HCT116 (cell line): Measurements from ENCODE around the gene POU6F1. TPM values are rescaled to one million over a fixed set of nuclear protein-coding genes. Genes with fewer than 3 reads are reported as not detected.

Source experiments
- ATAC-seq: fragments of 200-7000 bp; cut with Tn5 transposase; 2 replicates; pipeline ENCODE4 v1.9.1; 2020; ENCODE audit warnings: mild to moderate bottlenecking, moderate library complexity
- BruUV-seq: library from RNA; stranded (reverse); fragments of 400-500 nt; replicated peaks from 2 replicates; lab custom pipeline; 2021; lab: Mats Ljungman, UMichigan
- CTCF ChIA-PET: fragments of 300-600 bp; sonication (Branson Sonifier 250); formaldehyde crosslinking; loops from one replicate; lab custom pipeline; 2021; ENCODE audit warnings: antibody characterized with exemption; lab: Charles Lee
- POLR2A ChIA-PET: fragments of 300-600, 350-600 bp; sonication (Branson Sonifier 250); formaldehyde crosslinking; loops from one replicate; lab custom pipeline; 2021; ENCODE audit warnings: antibody characterized with exemption; lab: Charles Lee
- RAD21 ChIA-PET, 2 experiments: fragments of 300-600 bp; sonication (Branson Sonifier 250); formaldehyde crosslinking; loops; one replicate each; lab custom pipeline; 2023; ENCODE audit warnings: low total read pairs in 2 of 2; ENCODE audit not compliant: uncharacterized antibody in 2 of 2, unreplicated experiment in 2 of 2, low non-redundant PET in 1 of 2; lab: Charles Lee
- DNase-seq: peaks from one replicate; pipeline ENCODE4 v3.0.0-alpha.2; 2010; ENCODE audit warnings: low read depth, low spot score
- H2AFZ ChIP-seq: fragments of 200-600 bp; shearing (Covaris generic), sonication (generic); 2 replicates; pipeline ENCODE4 v1.6.1; 2017; ENCODE audit warnings: low read depth, mixed run types, mixed read lengths, antibody characterized with exemption, low read length; ENCODE audit not compliant: poor library complexity, severe bottlenecking
- H3K27ac ChIP-seq: 2 replicates; pipeline ENCODE4 v1.5.1; 2012; ENCODE audit warnings: low read depth, low read length
- H3K27me3 ChIP-seq: fragments of 200-600 bp; sonication (generic); 2 replicates; pipeline ENCODE4 v1.6.1; 2016; ENCODE audit warnings: mixed run types, low read length, mixed read lengths; ENCODE audit not compliant: insufficient read depth
- H3K36me3 ChIP-seq, 2 experiments: fragments of 200-500 bp in 1 of 2; fragments of 200-600 bp in 1 of 2; sonication (Bioruptor generic) in 1 of 2; sonication (generic) in 1 of 2; 2 replicates each; pipeline versions ENCODE4 v1.5.1 to v1.6.1; 2014 to 2016; ENCODE audit warnings: low read length in 2 of 2, inconsistent platforms in 1 of 2, mixed read lengths in 1 of 2, mixed run types in 1 of 2; ENCODE audit not compliant: insufficient read depth in 2 of 2, control insufficient read depth in 1 of 2
- H3K4me1 ChIP-seq, 2 experiments: fragments of 200-600 bp in 1 of 2; sonication (generic) in 1 of 2; 2 replicates each; pipeline versions ENCODE4 v1.5.1 to v1.6.1; 2012 to 2017; ENCODE audit warnings: low read length in 2 of 2, inconsistent platforms in 1 of 2, mild to moderate bottlenecking in 1 of 2, mixed read lengths in 1 of 2, mixed run types in 1 of 2, moderate library complexity in 1 of 2; ENCODE audit not compliant: insufficient read depth in 2 of 2, control insufficient read depth in 1 of 2
- H3K4me2 ChIP-seq: fragments of 200-600 bp; sonication (generic); 2 replicates; pipeline ENCODE4 v1.6.1; 2017; ENCODE audit warnings: mixed run types, low read length, mixed read lengths
- H3K4me3 ChIP-seq, 2 experiments: fragments of 200-600 bp in 1 of 2; sonication (generic) in 1 of 2; replicated peaks in 1 of 2; 2 replicates each; pipeline ENCODE4 v1.5.1; 2011 to 2016; ENCODE audit warnings: low read length in 2 of 2, control low read depth in 1 of 2, low read depth in 1 of 2, mild to moderate bottlenecking in 1 of 2, mixed read lengths in 1 of 2, mixed run types in 1 of 2
- H3K79me2 ChIP-seq: fragments of 200-600 bp; sonication (generic); 2 replicates; pipeline ENCODE4 v1.6.1; 2017; ENCODE audit warnings: mild to moderate bottlenecking, mixed run types, low read length, moderate library complexity, mixed read lengths; ENCODE audit not compliant: insufficient read depth
- H3K9ac ChIP-seq: fragments of 200-600 bp; sonication (generic); 2 replicates; pipeline ENCODE4 v1.6.1; 2016; ENCODE audit warnings: low read length, mixed read lengths
- H3K9me2 ChIP-seq: fragments of 200-600 bp; sonication (generic), shearing (Covaris generic); 2 replicates; pipeline ENCODE4 v1.6.1; 2017; ENCODE audit warnings: mixed run types, mild to moderate bottlenecking, moderate library complexity; ENCODE audit not compliant: insufficient read depth
- H3K9me3 ChIP-seq, 2 experiments: fragments of 200-500 bp in 1 of 2; fragments of 200-600 bp in 1 of 2; sonication (Bioruptor generic) in 1 of 2; sonication (generic) in 1 of 2; 2 replicates each; pipeline ENCODE4 v1.6.1; 2014 to 2017; ENCODE audit warnings: low read length in 2 of 2, mixed read lengths in 2 of 2, inconsistent platforms in 1 of 2, low read depth in 1 of 2, mild to moderate bottlenecking in 1 of 2, mixed run types in 1 of 2, moderate library complexity in 1 of 2; ENCODE audit not compliant: control insufficient read depth in 1 of 2, insufficient read depth in 1 of 2
- H4K20me1 ChIP-seq: fragments of 200-600 bp; sonication (generic), shearing (Covaris generic); 2 replicates; pipeline ENCODE4 v1.6.1; 2017; ENCODE audit warnings: mixed run types, mild to moderate bottlenecking, moderate library complexity; ENCODE audit not compliant: insufficient read depth
- CEBPB ChIP-seq: IDR thresholded peaks from 2 replicates; pipeline ENCODE4 v1.6.1; 2012; ENCODE audit warnings: low read depth
- EGR1 ChIP-seq: IDR thresholded peaks from 2 replicates; pipeline ENCODE4 v1.6.1; 2012; ENCODE audit warnings: low read depth
- EZH2 ChIP-seq: fragments of 200-600 bp; sonication (generic); IDR thresholded peaks from 2 replicates; pipeline ENCODE4 v1.6.1; 2017; ENCODE audit warnings: antibody characterized with exemption, mixed run types
- EZH2phosphoT487 ChIP-seq: fragments of 200-600 bp; IDR thresholded peaks from 2 replicates; pipeline ENCODE4 v1.6.1; 2018; ENCODE audit warnings: antibody characterized with exemption, borderline replicate concordance
- FOSL1 ChIP-seq: IDR thresholded peaks from 2 replicates; pipeline ENCODE4 v1.6.1; 2012; ENCODE audit warnings: low read depth
- JUND ChIP-seq: IDR thresholded peaks from 2 replicates; pipeline ENCODE4 v1.6.1; 2012
- POLR2A ChIP-seq: IDR thresholded peaks from 2 replicates; pipeline ENCODE4 v1.7.0; 2011; ENCODE audit warnings: borderline replicate concordance; ENCODE audit not compliant: insufficient read depth, insufficient read length; ENCODE audit errors: extremely low read depth
- POLR2AphosphoS5 ChIP-seq: IDR thresholded peaks from 2 replicates; pipeline ENCODE4 v1.6.1; 2011; ENCODE audit warnings: mild to moderate bottlenecking, low read depth, low read length, moderate library complexity
- RAD21 ChIP-seq: IDR thresholded peaks from 2 replicates; pipeline ENCODE4 v1.6.1; 2012; ENCODE audit warnings: low read depth, mild to moderate bottlenecking
- SIN3A ChIP-seq: IDR thresholded peaks from 2 replicates; pipeline ENCODE4 v1.6.1; 2012; ENCODE audit warnings: low read depth
- SP1 ChIP-seq: IDR thresholded peaks from 2 replicates; pipeline ENCODE4 v1.6.1; 2012; ENCODE audit warnings: low read depth
- SRF ChIP-seq: IDR thresholded peaks from 2 replicates; pipeline ENCODE4 v1.6.1; 2012; ENCODE audit warnings: low read depth
- TCF7L2 ChIP-seq: IDR thresholded peaks from 2 replicates; pipeline ENCODE4 v1.7.0; 2011; ENCODE audit warnings: borderline replicate concordance, inconsistent platforms; ENCODE audit not compliant: insufficient read depth, insufficient read length; ENCODE audit errors: extremely low read depth
- ZNF274 ChIP-seq: fragments of 200-500 bp; sonication (Bioruptor generic); IDR thresholded peaks from 2 replicates; pipeline ENCODE4 v1.6.1; 2014; ENCODE audit warnings: mild to moderate bottlenecking, low read depth, low read length, inconsistent platforms
- intact Hi-C: fragments of 100-400 bp; cut with micrococcal nuclease; formaldehyde crosslinking; loops from 2 replicates; pipeline ENCODE4 v1.10.0; 2022
- total RNA-seq: library from RNA; stranded (reverse); gene quantifications from one replicate; pipeline ENCODE4 v1.2.1, GENCODE V29; 2021; ENCODE audit not compliant: unreplicated experiment
- TF ChIP-seq, protein P1 (sequence below): IDR thresholded peaks from 2 replicates; pipeline ENCODE4 v1.6.1; 2012
- TF ChIP-seq, protein P2 (sequence below): IDR thresholded peaks from 2 replicates; pipeline ENCODE4 v1.6.1; 2012
- TF ChIP-seq, protein P3 (sequence below), 3 experiments: fragments of 200-600 bp in 1 of 3; sonication (generic) in 1 of 3; IDR thresholded peaks in 2 of 3; conservative IDR thresholded peaks in 1 of 3; 2 replicates each; pipeline ENCODE4 v1.5.1; 2012 to 2017; ENCODE audit warnings: low read depth in 2 of 3, low read length in 2 of 3, antibody characterized with exemption in 1 of 3, borderline replicate concordance in 1 of 3, control low read depth in 1 of 3, mild to moderate bottlenecking in 1 of 3, mixed read lengths in 1 of 3, mixed run types in 1 of 3, moderate library complexity in 1 of 3; ENCODE audit not compliant: insufficient read depth in 1 of 3

Gene POU6F1
- total RNA-seq, 1 experiment from 2014 or later = 6.4 TPM

DNA sequence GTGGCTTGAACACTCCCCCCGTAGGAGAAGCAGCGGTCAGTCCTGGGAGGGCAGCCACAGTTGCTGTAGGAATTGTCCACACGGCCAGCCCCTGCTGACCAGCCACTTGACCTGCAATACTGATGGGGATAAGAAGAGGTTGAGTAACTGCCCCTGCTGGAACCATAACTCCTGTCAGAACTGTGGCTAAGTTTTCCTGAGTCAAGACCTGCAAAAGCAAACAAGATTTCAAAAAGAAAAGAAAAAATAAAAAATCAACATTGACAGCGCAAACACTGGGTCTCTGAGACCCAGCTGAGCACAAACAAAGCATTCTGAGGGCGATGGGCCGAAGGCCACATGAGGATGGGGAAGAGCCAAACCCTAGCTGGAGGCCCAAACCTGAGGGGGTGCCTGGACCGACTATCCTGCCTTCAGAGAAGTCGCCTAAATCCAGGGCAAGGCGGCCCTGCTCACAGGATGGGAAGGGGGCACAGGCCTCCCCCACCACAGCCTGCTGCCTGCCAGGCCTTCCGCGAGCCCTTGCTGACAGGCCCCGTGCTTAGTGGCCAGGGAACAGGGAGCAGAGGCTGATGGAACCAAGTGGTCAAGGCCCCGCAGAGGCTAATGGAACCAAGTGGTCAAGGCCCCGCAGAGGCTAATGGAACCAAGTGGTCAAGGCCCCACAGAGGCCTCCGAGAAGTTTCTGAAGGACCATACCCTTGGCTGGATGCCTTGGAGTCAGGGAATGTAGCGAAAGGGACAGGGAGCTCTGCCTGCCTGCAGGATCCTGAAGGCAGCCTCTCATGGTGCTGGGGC, 19.1 kb downstream of the POU6F1 start:
- ATAC-seq (no peak), DNase-seq (no peak)
- Histone ChIP-seq H4K20me1 (no peaks in the 10 kb centered on the region), H3K9me3 (no peaks in the 10 kb centered on the region), H3K27me3 (no peaks in the 10 kb centered on the region), H3K9me2 (no peaks in the 10 kb centered on the region), H3K9ac (no peak overlapping the region), H2AFZ (no peak overlapping the region), H3K4me1 (peaks cover 7 to 11% of the 10 kb centered on the region in 2 experiments), H3K4me2 (no peak overlapping the region), H3K79me2 (no peaks in the 10 kb centered on the region), H3K27ac (no peak overlapping the region), H3K36me3 (no peaks in the 10 kb centered on the region), H3K4me3 (no peak overlapping the region)
- ChIA-PET RAD21 (no interaction called here), POLR2A (no interaction called here), CTCF (no interaction called here)
- intact Hi-C loops = no loop called here
- no TSS peak for BruUV-seq
- TF ChIP-seq EGR1 (no peak), SP1 (no peak), SRF (no peak), FOSL1 (no peak), TCF7L2 (no peak), POLR2A (no peak), POLR2AphosphoS5 (no peak)
- TF ChIP-seq, protein P1, sequence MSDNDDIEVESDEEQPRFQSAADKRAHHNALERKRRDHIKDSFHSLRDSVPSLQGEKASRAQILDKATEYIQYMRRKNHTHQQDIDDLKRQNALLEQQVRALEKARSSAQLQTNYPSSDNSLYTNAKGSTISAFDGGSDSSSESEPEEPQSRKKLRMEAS = no peak

- H3K36me3 ChIP-seq = no peaks in the 10 kb centered on the region
- no peak overlapping the region for H3K27ac ChIP-seq
- peaks cover 7 to 15% of the 10 kb centered on the region in 2 experiments for H3K4me1 ChIP-seq
- no peaks in the 10 kb centered on the region for H3K27me3 ChIP-seq
- no peak overlapping the region for H3K4me3 ChIP-seq
- TF ChIP-seq, protein P2, sequence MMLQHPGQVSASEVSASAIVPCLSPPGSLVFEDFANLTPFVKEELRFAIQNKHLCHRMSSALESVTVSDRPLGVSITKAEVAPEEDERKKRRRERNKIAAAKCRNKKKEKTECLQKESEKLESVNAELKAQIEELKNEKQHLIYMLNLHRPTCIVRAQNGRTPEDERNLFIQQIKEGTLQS = no peak
- no peak for TF ChIP-seq EZH2phosphoT487
- no peak for TF ChIP-seq EGR1
- TF ChIP-seq, protein P3, sequence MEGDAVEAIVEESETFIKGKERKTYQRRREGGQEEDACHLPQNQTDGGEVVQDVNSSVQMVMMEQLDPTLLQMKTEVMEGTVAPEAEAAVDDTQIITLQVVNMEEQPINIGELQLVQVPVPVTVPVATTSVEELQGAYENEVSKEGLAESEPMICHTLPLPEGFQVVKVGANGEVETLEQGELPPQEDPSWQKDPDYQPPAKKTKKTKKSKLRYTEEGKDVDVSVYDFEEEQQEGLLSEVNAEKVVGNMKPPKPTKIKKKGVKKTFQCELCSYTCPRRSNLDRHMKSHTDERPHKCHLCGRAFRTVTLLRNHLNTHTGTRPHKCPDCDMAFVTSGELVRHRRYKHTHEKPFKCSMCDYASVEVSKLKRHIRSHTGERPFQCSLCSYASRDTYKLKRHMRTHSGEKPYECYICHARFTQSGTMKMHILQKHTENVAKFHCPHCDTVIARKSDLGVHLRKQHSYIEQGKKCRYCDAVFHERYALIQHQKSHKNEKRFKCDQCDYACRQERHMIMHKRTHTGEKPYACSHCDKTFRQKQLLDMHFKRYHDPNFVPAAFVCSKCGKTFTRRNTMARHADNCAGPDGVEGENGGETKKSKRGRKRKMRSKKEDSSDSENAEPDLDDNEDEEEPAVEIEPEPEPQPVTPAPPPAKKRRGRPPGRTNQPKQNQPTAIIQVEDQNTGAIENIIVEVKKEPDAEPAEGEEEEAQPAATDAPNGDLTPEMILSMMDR (IDR thresholded peaks at IDR 0.05 in 2 of 3, conservative IDR thresholded peaks at IDR 0.05 in 1 of 3; ENCODE audit: borderline replicate concordance in 1 of 3, insufficient read depth in 1 of 3, low read depth in 2 of 3, low read length in 2 of 3) = no peak
- TF ChIP-seq EZH2 = no peak
- TF ChIP-seq JUND = no peak
- no peak for TF ChIP-seq SRF
- no peak for TF ChIP-seq POLR2AphosphoS5
- no peak for TF ChIP-seq ZNF274
- no peak for TF ChIP-seq FOSL1
- TF ChIP-seq TCF7L2 = no peak
- no peak for TF ChIP-seq CEBPB
- TF ChIP-seq RAD21 = no peak
- no peak for TF ChIP-seq SIN3A
- TF ChIP-seq, all 23 proteins: peak for 0
- Histone ChIP-seq H2AFZ (no peak overlapping the region), H3K9ac (no peak overlapping the region), H4K20me1 (no peaks in the 10 kb centered on the region), H3K9me3 (no peaks in the 10 kb centered on the region), H3K79me2 (no peaks in the 10 kb centered on the region), H3K4me2 (no peak overlapping the region), H3K9me2 (no peaks in the 10 kb centered on the region)
- CTCF ChIA-PET = no interaction called here
- no peak for ATAC-seq
- intact Hi-C loops = no loop called here
- no peak for DNase-seq
- RAD21 ChIA-PET = no interaction called here
- no TSS peak for BruUV-seq
- POLR2A ChIA-PET = no interaction called here
Measured at GRCh38 chr12:51197736-51198567, 19.9 kb downstream of the POU6F1 start.
